NCI-H510A treated with DMSO at 0.1 percent for 48 hours (cell line): ENCODE measurements around the gene ANKS1A.
A peak's percentile ranks its signal among the peaks of the same experiment; 100 is the strongest.
"Not testable (repeated sequence)": the region's sequence is repeated elsewhere in the genome, so short reads cannot be mapped to it uniquely, and the experiment has no call there.

Source experiments
- DNase-seq: peaks from one replicate; lab custom pipeline; 2025; lab: John Stamatoyannopoulos, UW

Gene ANKS1A

GRCh38 chr6:34922177-34922663, 33.2 kb downstream of the ANKS1A start:
- DNase-seq = no peak

- DNase-seq = no peak
Measured at GRCh38 chr6:34924831-34925625, 36.0 kb downstream of the ANKS1A start.

- DNase-seq = no peak
Measured at GRCh38 chr6:34926655-34927054, 37.6 kb downstream of the ANKS1A start.

GRCh38 chr6:34928220-34928619, 39.2 kb downstream of the ANKS1A start:
- no peak for DNase-seq

- no peak for DNase-seq
Measured at GRCh38 chr6:34928695-34929094, 39.6 kb downstream of the ANKS1A start.

- no peak for DNase-seq
Measured at GRCh38 chr6:34929241-34929978, 40.4 kb downstream of the ANKS1A start.

GRCh38 chr6:34930221-34930620, 41.2 kb downstream of the ANKS1A start:
- DNase-seq = no peak

- not testable (repeated sequence) for DNase-seq
Measured at GRCh38 chr6:34932202-34932601, 43.1 kb downstream of the ANKS1A start.

GRCh38 chr6:34934516-34934915, 45.5 kb downstream of the ANKS1A start:
- no peak for DNase-seq

GRCh38 chr6:34938268-34938667, 49.2 kb downstream of the ANKS1A start:
- DNase-seq = no peak

- DNase-seq = no peak
Measured at GRCh38 chr6:34940030-34940434, 51.0 kb downstream of the ANKS1A start.

GRCh38 chr6:34941421-34941820, 52.4 kb downstream of the ANKS1A start:
- DNase-seq = no peak

- no peak for DNase-seq
Measured at GRCh38 chr6:34945317-34945716, 56.3 kb downstream of the ANKS1A start.

- DNase-seq = no peak
Measured at GRCh38 chr6:34947561-34947960, 58.5 kb downstream of the ANKS1A start.

- no peak for DNase-seq
Measured at GRCh38 chr6:34949636-34950035, 60.6 kb downstream of the ANKS1A start.

- DNase-seq = no peak
Measured at GRCh38 chr6:34950849-34951248, 61.8 kb downstream of the ANKS1A start.

GRCh38 chr6:34951731-34952130, 62.7 kb downstream of the ANKS1A start:
- DNase-seq = no peak

- peak; percentile 74 for DNase-seq
Measured at GRCh38 chr6:34953061-34954025, 64.3 kb downstream of the ANKS1A start.

GRCh38 chr6:34955442-34955841, 66.4 kb downstream of the ANKS1A start:
- no peak for DNase-seq

GRCh38 chr6:34957231-34957783, 68.3 kb downstream of the ANKS1A start:
- no peak for DNase-seq

- DNase-seq = peak; percentile 68
Measured at GRCh38 chr6:34958734-34959133, 69.7 kb downstream of the ANKS1A start.

GRCh38 chr6:34959224-34959623, 70.2 kb downstream of the ANKS1A start:
- DNase-seq = no peak
